Gastrocnemius medialis (tissue), 4 donors: ENCODE measurements around the gene R3HDM2. TPM values are rescaled to one million over a fixed set of nuclear protein-coding genes. Genes with fewer than 3 reads are reported as not detected.

Experiments used
- ATAC-seq, 2 donors: fragments of 150-250 bp; one replicate each; pipeline ENCODE4 v1.9.1; 2016
- DNase-seq, 2 donors: peaks; one replicate each; pipeline ENCODE4 v3.0.0-alpha.2; 2019
- H3K27ac ChIP-seq, 4 donors: fragments of 200-600 bp; sonication (generic); 1 replicate in 1 of 4; 2 replicates in 3 of 4; pipeline ENCODE4 v1.5.1; 2016 to 2018; ENCODE audit warnings: mild to moderate bottlenecking in 2 of 4, moderate library complexity in 1 of 4
- H3K27me3 ChIP-seq, 3 donors: fragments of 200-600 bp; sonication (generic) in 2 of 3; 1 replicate in 1 of 3; 2 replicates in 2 of 3; pipeline versions ENCODE4 v1.5.1 to v1.6.0; 2016 to 2019; ENCODE audit warnings: mild to moderate bottlenecking in 1 of 3, moderate library complexity in 1 of 3
- H3K36me3 ChIP-seq, 2 donors: fragments of 200-600 bp; sonication (generic) in 1 of 2; one replicate each; pipeline ENCODE4 v1.5.1; 2017 to 2018
- H3K4me1 ChIP-seq, 2 donors: fragments of 200-600 bp; sonication (generic) in 1 of 2; one replicate each; pipeline ENCODE4 v1.5.1; 2016 to 2017; ENCODE audit warnings: mild to moderate bottlenecking in 2 of 2
- H3K4me3 ChIP-seq, 4 donors: fragments of 200-600 bp; sonication (generic) in 3 of 4; 1 replicate in 1 of 4; 2 replicates in 3 of 4; pipeline ENCODE4 v1.5.1; 2016 to 2019; ENCODE audit warnings: mild to moderate bottlenecking in 2 of 4
- H3K9me3 ChIP-seq, 3 donors: fragments of 200-600 bp; sonication (generic) in 2 of 3; 1 replicate in 1 of 3; 2 replicates in 2 of 3; pipeline ENCODE4 v1.5.1; 2016 to 2019
- CTCF ChIP-seq, 5 experiments: fragments of 450-650 bp in 3 of 5; fragments of 200-600 bp in 2 of 5; sonication (generic) in 2 of 5; IDR thresholded peaks in 4 of 5; conservative IDR thresholded peaks in 1 of 5; 1 replicate in 4 of 5; 2 replicates in 1 of 5; pipeline ENCODE4 v1.5.1; 2016 to 2019; ENCODE audit warnings: antibody characterized with exemption in 5 of 5, mild to moderate bottlenecking in 3 of 5, moderate library complexity in 3 of 5
- POLR2A ChIP-seq, 2 donors: fragments of 450-650 bp; IDR thresholded peaks; one replicate each; pipeline ENCODE4 v1.6.1; 2017; ENCODE audit warnings: antibody characterized with exemption in 2 of 2, mild to moderate bottlenecking in 2 of 2, moderate library complexity in 2 of 2
- in situ Hi-C, 4 donors: fragments of 200-750 bp; cut with MboI; loops; one replicate each; pipeline versions ENCODE4 v1.15.0 to v1.8.0; 2017; ENCODE audit warnings: low sequenced_read_pairs in 4 of 4
- intact Hi-C: fragments of 100-400 bp; cut with DNase I; formaldehyde crosslinking; loops from one replicate; pipeline ENCODE4 v1.15.1; 2023; ENCODE audit warnings: low total_unique reads
- total RNA-seq, 4 donors: library from RNA; depleted of rRNA; stranded (reverse); fragments of >200 nt; gene quantifications; one replicate each; pipeline versions ENCODE4 v1.1.0 to v1.2.3, GENCODE V29; 2016

R3HDM2 gene
- total RNA-seq, 4 donors from 2014 or later = 24.1 to 27.1 (median 25.6) TPM

- TF ChIP-seq CTCF (IDR thresholded peaks at IDR 0.05 in 4 of 5, conservative IDR thresholded peaks at IDR 0.05 in 1 of 5) (no peak), POLR2A (IDR thresholded peaks at IDR 0.05) (no peak)
- DNase-seq (peak in 1 of 2 donors; percentile 81), ATAC-seq (peak; percentile 6 to 8)
- Histone ChIP-seq H3K27ac (peak within 1 kb of the TSS; percentile 81 to 92 (median 82)), H3K36me3 (no peaks in the 10 kb centered on the region), H3K27me3 (peaks cover 0 to 1% (median 0%) of the 10 kb centered on the region in 3 donors), H3K4me3 (peak within 1 kb of the TSS in 2 of 4 donors; percentile 5 to 14), H3K9me3 (no peaks in the 10 kb centered on the region), H3K4me1 (peaks cover 40 to 58% of the 10 kb centered on the region in 2 donors)
- in situ Hi-C loops (loop anchor here in 2 of 4 donors (5.0 to 10.0 kb wide), 3 partner anchors 140 to 190 kb away; no protein-coding TSS in a partner anchor), intact Hi-C loops (loop anchor here (5.0 to 10.0 kb wide), 4 partner anchors 37 to 240 kb away; partner anchors contain the start of gene OS9)
Measured at GRCh38 chr12:57454566-57455373, 23.9 kb upstream of the R3HDM2 start, which contains the start of gene INHBE. INHBE (plus strand) TSS chr12:57455307; CDS start chr12:57455537, 230 bp downstream.

GRCh38 chr12:57454213-57454565 lies 23.3 kb upstream of the R3HDM2 start:
- no peak for DNase-seq
- ATAC-seq = no peak
- no peaks in the 10 kb centered on the region for H3K36me3 ChIP-seq
- in situ Hi-C loops (loop anchor here in 1 of 4 donors (10.0 kb wide), 2 partner anchors 139 to 189 kb away; no protein-coding TSS in a partner anchor), intact Hi-C loops (loop anchor here (5.0 to 10.0 kb wide), 3 partner anchors 37 to 241 kb away; partner anchors contain the start of gene OS9)
- H3K27ac ChIP-seq = peak overlapping the region; percentile 81 to 92 (median 82)
- TF ChIP-seq CTCF (IDR thresholded peaks at IDR 0.05 in 4 of 5, conservative IDR thresholded peaks at IDR 0.05 in 1 of 5) (no peak), POLR2A (IDR thresholded peaks at IDR 0.05) (no peak)
- H3K27me3 ChIP-seq = no peaks in the 10 kb centered on the region
- no peak overlapping the region for H3K4me3 ChIP-seq
- H3K9me3 ChIP-seq = no peaks in the 10 kb centered on the region
- H3K4me1 ChIP-seq = peaks cover 38 to 58% of the 10 kb centered on the region in 2 donors

- TF ChIP-seq POLR2A (IDR thresholded peaks at IDR 0.05) (no peak), CTCF (IDR thresholded peaks at IDR 0.05 in 4 of 5, conservative IDR thresholded peaks at IDR 0.05 in 1 of 5) (peak; percentile 92 to 96 (median 95))
- intact Hi-C loops = loop anchor here (1.0 to 10.0 kb wide), 8 partner anchors 22 to 242 kb away; partner anchors contain the start of genes OS9 and R3HDM2
- in situ Hi-C loops = loop anchor here in 1 of 4 donors (10.0 kb wide), 2 partner anchors 138 to 188 kb away; no protein-coding TSS in a partner anchor
Measured at GRCh38 chr12:57452937-57453509, 22.2 kb upstream of the R3HDM2 start.

GRCh38 chr12:57452181-57452936 lies 21.5 kb upstream of the R3HDM2 start:
- TF ChIP-seq POLR2A (IDR thresholded peaks at IDR 0.05) = peak; percentile 54 to 66
- TF ChIP-seq CTCF (IDR thresholded peaks at IDR 0.05 in 4 of 5, conservative IDR thresholded peaks at IDR 0.05 in 1 of 5) = no peak
- DNase-seq = peak; percentile 47 to 74
- Histone ChIP-seq H3K9me3 (no peaks in the 10 kb centered on the region), H3K4me1 (peaks cover 31 to 46% of the 10 kb centered on the region in 2 donors), H3K27ac (peak overlapping the region; percentile 81 to 92 (median 90)), H3K4me3 (peak overlapping the region in 1 of 4 donors; percentile 26), H3K36me3 (no peaks in the 10 kb centered on the region), H3K27me3 (no peaks in the 10 kb centered on the region)
- in situ Hi-C loops = loop anchor here in 1 of 4 donors (10.0 kb wide), 2 partner anchors 138 to 188 kb away; no protein-coding TSS in a partner anchor
- intact Hi-C loops = loop anchor here (1.0 to 10.0 kb wide), 6 partner anchors 21 to 242 kb away; partner anchors contain the start of genes OS9 and R3HDM2
- ATAC-seq = peak; percentile 83 to 87

More at GRCh38 chr12:57452937-57453509, 22.2 kb upstream of the R3HDM2 start:
- ATAC-seq = peak; percentile 68 to 71
- no peaks in the 10 kb centered on the region for H3K27me3 ChIP-seq
- no peaks in the 10 kb centered on the region for H3K36me3 ChIP-seq
- peak overlapping the region; percentile 81 to 92 (median 90) for H3K27ac ChIP-seq
- H3K9me3 ChIP-seq = no peaks in the 10 kb centered on the region
- H3K4me1 ChIP-seq = peaks cover 31 to 51% of the 10 kb centered on the region in 2 donors
- no peak overlapping the region for H3K4me3 ChIP-seq
- peak; percentile 65 to 82 for DNase-seq
